Measurements from ENCODE around the gene GDF2. TPM values are rescaled to one million over a fixed set of nuclear protein-coding genes. Genes with fewer than 3 reads are reported as not detected.

Gene GDF2
- total RNA-seq, 1 donor from 2014 or later = 0.21 TPM

- DNase-seq (ENCODE audit: low spot score in 2 of 2) = no peak
- intact Hi-C loops (cut with DNase I) = no loop called here
Observed at GRCh38 chr10:47287805-47288204, 34.4 kb upstream of the GDF2 start.

GRCh38 chr10:47288236-47288635 is 34.0 kb upstream of the GDF2 start:
- no peak overlapping the region for H3K27ac ChIP-seq
- no peaks in the 10 kb centered on the region for H3K9me3 ChIP-seq
- H3K27me3 ChIP-seq = no peaks in the 10 kb centered on the region
- no peak overlapping the region for H3K4me3 ChIP-seq
- peak in 1 of 2 donors; percentile 16 for DNase-seq (ENCODE audit: low spot score in 2 of 2)
- no peak for TF ChIP-seq CTCF (IDR thresholded peaks at IDR 0.05)
- no peaks in the 10 kb centered on the region for H3K36me3 ChIP-seq
- H3K4me1 ChIP-seq = peaks cover 0 to 8% of the 10 kb centered on the region in 2 donors
- intact Hi-C loops (cut with DNase I) = no loop called here

More at GRCh38 chr10:47287805-47288204, 34.4 kb upstream of the GDF2 start:
- no peak for TF ChIP-seq CTCF (IDR thresholded peaks at IDR 0.05)
- Histone ChIP-seq H3K9me3 (no peaks in the 10 kb centered on the region), H3K4me1 (peaks cover 0 to 8% of the 10 kb centered on the region in 2 donors), H3K27ac (peak overlapping the region in 1 of 2 donors; percentile 54), H3K27me3 (no peaks in the 10 kb centered on the region), H3K4me3 (no peak overlapping the region), H3K36me3 (no peaks in the 10 kb centered on the region)

GRCh38 chr10:47288916-47289495 is 33.2 kb upstream of the GDF2 start:
- no peak for TF ChIP-seq CTCF (IDR thresholded peaks at IDR 0.05)
- no peaks in the 10 kb centered on the region for H3K36me3 ChIP-seq
- peak in 1 of 2 donors; percentile 34 for DNase-seq (ENCODE audit: low spot score in 2 of 2)

GRCh38 chr10:47289921-47290320 is 32.3 kb upstream of the GDF2 start:
- peaks cover 0 to 8% of the 10 kb centered on the region in 2 donors for H3K4me1 ChIP-seq
- H3K27ac ChIP-seq = no peak overlapping the region
- no peak overlapping the region for H3K4me3 ChIP-seq
- TF ChIP-seq CTCF (IDR thresholded peaks at IDR 0.05) = no peak
- intact Hi-C loops (cut with DNase I) = no loop called here
- H3K9me3 ChIP-seq = no peaks in the 10 kb centered on the region
- H3K27me3 ChIP-seq = no peaks in the 10 kb centered on the region
- no peak for DNase-seq (ENCODE audit: low spot score in 2 of 2)
- H3K36me3 ChIP-seq = no peaks in the 10 kb centered on the region

More at GRCh38 chr10:47288916-47289495, 33.2 kb upstream of the GDF2 start:
- Histone ChIP-seq H3K4me3 (no peak overlapping the region), H3K27me3 (no peaks in the 10 kb centered on the region), H3K4me1 (peaks cover 0 to 8% of the 10 kb centered on the region in 2 donors), H3K9me3 (no peaks in the 10 kb centered on the region), H3K27ac (no peak overlapping the region)
- intact Hi-C loops (cut with DNase I) = no loop called here

GRCh38 chr10:47290338-47290737 is 31.9 kb upstream of the GDF2 start:
- Histone ChIP-seq H3K4me3 (no peak overlapping the region), H3K27ac (no peak overlapping the region), H3K9me3 (no peaks in the 10 kb centered on the region), H3K4me1 (peaks cover 0 to 8% of the 10 kb centered on the region in 2 donors), H3K27me3 (no peaks in the 10 kb centered on the region), H3K36me3 (no peaks in the 10 kb centered on the region)
- TF ChIP-seq CTCF (IDR thresholded peaks at IDR 0.05) = no peak
- DNase-seq (ENCODE audit: low spot score in 2 of 2) = peak in 1 of 2 donors; percentile 24
- intact Hi-C loops (cut with DNase I) = no loop called here

All from ascending aorta (tissue), 2 donors.